Measurements from ENCODE around the gene TMEM50B.

TMEM50B gene

DNA sequence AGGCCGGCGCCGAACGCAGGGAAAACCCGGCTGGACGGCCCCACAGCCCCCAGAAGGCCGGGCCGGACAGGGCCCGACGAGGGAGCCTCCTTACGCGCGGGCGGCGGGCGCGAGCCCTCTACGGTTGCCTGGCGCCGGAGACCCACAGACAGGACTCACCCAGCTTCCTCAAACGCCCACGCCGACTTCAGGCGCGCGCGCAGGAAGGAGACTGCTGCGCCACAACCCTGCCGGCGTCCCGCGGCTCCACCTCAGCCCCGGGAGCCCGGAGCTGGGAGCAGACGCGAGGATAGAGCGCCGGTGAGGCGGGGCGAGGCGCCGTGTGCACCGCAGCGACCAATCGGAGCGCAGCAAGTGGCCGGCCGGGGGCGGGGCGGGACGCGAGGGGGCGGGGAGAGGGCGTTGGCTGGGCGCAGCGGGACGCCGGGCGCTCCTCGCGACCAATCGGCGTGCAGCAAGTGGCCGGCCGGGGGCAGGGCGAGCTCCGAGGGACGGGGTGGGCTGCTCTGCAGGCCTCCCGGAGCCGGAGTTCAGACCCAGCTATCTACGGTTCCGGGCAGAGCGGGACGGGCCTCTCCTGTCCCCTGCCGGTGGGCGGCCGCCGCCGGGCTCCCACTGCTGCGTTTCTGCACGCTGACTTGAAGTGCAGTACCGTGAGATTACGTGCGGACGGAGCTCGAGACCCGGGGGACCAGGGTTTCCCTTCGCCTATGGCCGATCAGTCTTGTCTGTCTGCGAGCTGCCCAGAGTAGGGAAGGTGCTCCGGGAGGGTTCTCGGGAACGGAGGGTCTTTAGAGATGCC, at the start of gene TMEM50B:
TSS of gene TMEM50B (minus strand) at position 296 of the 802 bp plus-strand sequence. CDS start 11,089 bp downstream, outside the sequence.
- DNase-seq (ENCODE audit: insufficient read length, low spot score) (peak; percentile 88), FAIRE-seq (no peak)
- TF ChIP-seq, protein P1, sequence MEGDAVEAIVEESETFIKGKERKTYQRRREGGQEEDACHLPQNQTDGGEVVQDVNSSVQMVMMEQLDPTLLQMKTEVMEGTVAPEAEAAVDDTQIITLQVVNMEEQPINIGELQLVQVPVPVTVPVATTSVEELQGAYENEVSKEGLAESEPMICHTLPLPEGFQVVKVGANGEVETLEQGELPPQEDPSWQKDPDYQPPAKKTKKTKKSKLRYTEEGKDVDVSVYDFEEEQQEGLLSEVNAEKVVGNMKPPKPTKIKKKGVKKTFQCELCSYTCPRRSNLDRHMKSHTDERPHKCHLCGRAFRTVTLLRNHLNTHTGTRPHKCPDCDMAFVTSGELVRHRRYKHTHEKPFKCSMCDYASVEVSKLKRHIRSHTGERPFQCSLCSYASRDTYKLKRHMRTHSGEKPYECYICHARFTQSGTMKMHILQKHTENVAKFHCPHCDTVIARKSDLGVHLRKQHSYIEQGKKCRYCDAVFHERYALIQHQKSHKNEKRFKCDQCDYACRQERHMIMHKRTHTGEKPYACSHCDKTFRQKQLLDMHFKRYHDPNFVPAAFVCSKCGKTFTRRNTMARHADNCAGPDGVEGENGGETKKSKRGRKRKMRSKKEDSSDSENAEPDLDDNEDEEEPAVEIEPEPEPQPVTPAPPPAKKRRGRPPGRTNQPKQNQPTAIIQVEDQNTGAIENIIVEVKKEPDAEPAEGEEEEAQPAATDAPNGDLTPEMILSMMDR (IDR thresholded peaks at IDR 0.05; ENCODE audit: insufficient read depth, missing control alignments), result peak; percentile 18

DNA sequence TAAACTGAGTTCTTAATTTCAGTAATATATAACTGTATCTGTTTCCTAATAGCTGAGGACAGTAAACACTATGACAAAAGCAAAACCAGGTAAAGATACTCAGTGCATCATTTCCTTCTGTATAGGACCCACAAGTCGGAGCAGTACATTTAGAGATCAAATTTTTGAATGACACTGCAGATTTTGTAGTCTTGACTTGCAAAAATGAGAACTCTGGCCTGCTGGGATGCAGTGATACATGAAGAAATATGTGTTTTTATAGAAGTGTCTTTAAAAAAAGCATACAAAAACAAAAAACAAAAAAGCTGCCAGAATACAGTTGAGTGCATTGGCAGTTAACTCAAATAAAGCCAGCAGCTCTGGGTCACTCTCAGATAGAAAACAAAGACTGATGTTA, 43.2 kb upstream of the TMEM50B start:
- FAIRE-seq (no peak), DNase-seq (ENCODE audit: insufficient read length, low spot score) (no peak)
- TF ChIP-seq, protein P1 (IDR thresholded peaks at IDR 0.05; ENCODE audit: insufficient read depth, missing control alignments), result no peak

DNA sequence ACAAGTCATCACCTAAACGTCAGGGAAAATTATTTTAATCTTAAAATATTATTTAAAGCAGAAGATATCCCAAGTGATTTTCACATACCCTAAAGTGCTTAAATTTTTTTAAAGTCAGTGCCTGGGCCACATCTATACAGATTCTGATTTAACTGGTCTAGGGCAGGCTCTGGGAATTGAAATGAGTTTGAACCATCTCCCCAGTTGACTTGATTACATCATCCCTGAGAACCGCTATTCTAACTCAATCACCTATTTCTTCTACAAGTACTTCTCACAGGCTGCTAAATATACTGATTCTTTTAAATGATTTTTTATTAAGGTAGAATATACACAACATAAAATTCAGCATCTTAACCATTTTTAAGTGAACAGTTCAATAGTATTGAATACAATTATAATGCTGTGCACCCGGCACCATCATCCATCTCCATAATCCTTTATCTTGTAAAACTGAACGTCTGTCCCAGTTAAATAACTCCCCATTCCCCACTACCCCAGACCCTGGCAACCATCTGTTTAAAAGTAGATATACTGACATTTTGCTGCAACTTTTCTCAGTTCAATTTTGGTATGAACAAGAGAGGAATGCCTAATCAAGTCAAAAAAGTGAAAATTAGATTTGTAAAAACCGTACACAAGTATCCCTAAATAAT, 42.7 kb upstream of the TMEM50B start:
- TF ChIP-seq, protein P1 (IDR thresholded peaks at IDR 0.05; ENCODE audit: insufficient read depth, missing control alignments), result no peak
- no peak for FAIRE-seq

DNA sequence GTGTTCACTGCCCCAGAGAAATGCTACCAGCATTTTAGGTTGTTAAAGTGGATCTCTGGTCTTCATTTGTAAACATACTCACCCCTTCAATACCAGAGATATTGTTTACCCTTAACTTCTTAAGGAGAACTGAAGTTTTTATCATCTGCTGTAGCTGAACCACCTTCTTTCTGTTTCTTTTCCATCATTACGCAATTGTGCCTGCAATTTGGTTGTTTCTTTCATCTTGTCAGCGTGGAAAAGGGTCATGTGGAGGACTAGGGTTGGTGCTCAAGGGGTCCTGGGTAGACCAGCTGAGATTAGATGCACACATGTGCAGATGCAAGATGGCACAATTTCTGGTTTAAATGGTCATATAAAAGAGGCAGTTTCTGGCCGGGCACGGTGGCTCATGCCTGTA, 39.1 kb upstream of the TMEM50B start:
- FAIRE-seq (no peak), DNase-seq (ENCODE audit: insufficient read length, low spot score) (no peak)
- TF ChIP-seq, protein P1 (IDR thresholded peaks at IDR 0.05; ENCODE audit: insufficient read depth, missing control alignments), result no peak

More for the DNA sequence above, 42.7 kb upstream of the TMEM50B start:
- DNase-seq (ENCODE audit: insufficient read length, low spot score), result no peak

DNA sequence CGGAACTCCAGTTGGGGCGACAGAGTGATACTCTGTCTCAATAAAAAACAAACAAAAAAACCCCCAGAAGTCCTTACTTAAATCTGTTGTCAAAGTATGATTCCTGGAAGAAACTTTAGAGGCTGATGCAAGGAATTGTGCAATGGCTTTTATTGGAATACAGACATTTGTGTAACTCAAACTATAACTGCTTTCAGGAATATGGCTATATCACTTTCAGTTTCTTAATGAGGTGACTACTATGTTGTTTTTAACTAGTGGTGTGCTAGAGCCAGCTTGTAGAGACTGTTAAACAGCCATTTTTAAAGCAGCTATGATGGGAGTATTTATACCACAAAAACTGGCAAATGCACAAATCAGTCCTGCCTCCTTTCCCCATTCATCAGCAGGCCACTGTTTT, 34.5 kb upstream of the TMEM50B start:
- FAIRE-seq (no peak), DNase-seq (ENCODE audit: insufficient read length, low spot score) (no peak)
- TF ChIP-seq, protein P1 (IDR thresholded peaks at IDR 0.05; ENCODE audit: insufficient read depth, missing control alignments), result no peak

DNA sequence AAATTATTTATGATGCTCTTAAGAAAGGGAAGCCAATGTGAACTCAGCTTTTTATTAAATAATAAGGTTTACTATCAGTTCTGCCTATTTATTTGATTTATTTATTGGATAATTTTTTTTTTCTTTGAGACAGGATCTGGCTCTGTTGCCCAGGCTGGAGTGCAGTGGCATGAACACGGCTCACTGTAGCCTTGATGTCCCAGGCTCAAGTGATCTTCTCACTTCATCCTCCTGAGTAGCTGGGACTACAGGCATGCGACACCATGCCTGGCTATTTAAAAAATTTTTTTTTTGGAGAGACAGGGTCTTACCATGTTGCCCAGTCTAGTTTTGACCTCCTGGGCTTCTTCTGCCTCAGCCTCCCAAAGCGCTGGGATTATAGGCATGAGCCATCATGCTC, 32.7 kb upstream of the TMEM50B start:
- TF ChIP-seq, protein P1 (IDR thresholded peaks at IDR 0.05; ENCODE audit: insufficient read depth, missing control alignments), result no peak
- DNase-seq (ENCODE audit: insufficient read length, low spot score) (no peak), FAIRE-seq (no peak)

DNA sequence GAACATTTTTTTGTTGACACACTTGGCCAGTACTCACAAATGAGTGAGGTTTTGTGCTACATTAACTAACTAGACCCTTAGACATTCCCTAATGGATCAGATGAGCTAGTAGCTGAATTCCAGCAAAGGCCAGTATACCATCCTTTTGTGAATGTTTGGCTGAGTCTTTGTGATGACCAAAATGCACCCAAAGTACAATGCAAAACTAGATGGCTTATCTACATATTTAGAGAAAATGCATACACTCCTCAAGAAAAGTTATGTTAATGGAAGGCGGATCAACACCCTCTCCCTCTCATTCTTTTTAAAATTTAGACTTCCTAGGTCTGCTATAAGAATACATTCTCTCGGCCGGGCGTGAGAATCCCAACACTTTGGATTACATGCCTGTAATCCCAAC, 31.9 kb upstream of the TMEM50B start:
- DNase-seq (ENCODE audit: insufficient read length, low spot score), result no peak
- TF ChIP-seq, protein P1 (IDR thresholded peaks at IDR 0.05; ENCODE audit: insufficient read depth, missing control alignments), result no peak
- no peak for FAIRE-seq

All from D721Med (cell line).